Endothelial cell of umbilical vein (primary cell): ENCODE measurements around the gene MACF1.

Experiments used
- EZH2 ChIP-seq: IDR thresholded peaks from 2 replicates; pipeline ENCODE4 v1.6.1; 2012; ENCODE audit warnings: borderline replicate concordance, low read depth, mild to moderate bottlenecking, moderate library complexity, low read length, inconsistent platforms; ENCODE audit not compliant: severe bottlenecking
- FOS ChIP-seq: IDR thresholded peaks from 2 replicates; pipeline ENCODE4 v1.6.1; 2011; ENCODE audit warnings: mild to moderate bottlenecking, low read length, moderate library complexity, borderline replicate concordance; ENCODE audit not compliant: insufficient read depth
- GATA2 ChIP-seq: IDR thresholded peaks from 2 replicates; pipeline ENCODE4 v1.7.0; 2011; ENCODE audit warnings: low read depth, mild to moderate bottlenecking, moderate library complexity, mixed read lengths, low read length; ENCODE audit not compliant: insufficient read length, insufficient read depth
- JUN ChIP-seq: IDR thresholded peaks from 2 replicates; pipeline ENCODE4 v1.6.1; 2011; ENCODE audit warnings: borderline replicate concordance, low read depth; ENCODE audit not compliant: insufficient read length, insufficient read depth
- MYC ChIP-seq: IDR thresholded peaks from one replicate; pipeline ENCODE4 v1.6.1; 2011; ENCODE audit warnings: mild to moderate bottlenecking, low read depth, low read length
- POLR2A ChIP-seq: IDR thresholded peaks from 2 replicates; pipeline ENCODE4 v1.6.1; 2012; ENCODE audit warnings: low read depth, mild to moderate bottlenecking, control low read depth, low read length
- POLR2AphosphoS5 ChIP-seq: IDR thresholded peaks from 2 replicates; pipeline ENCODE4 v1.6.1; 2012; ENCODE audit warnings: low read depth, mild to moderate bottlenecking, control low read depth, low read length, moderate library complexity; ENCODE audit not compliant: insufficient read depth
- TF ChIP-seq, protein P1 (sequence below), 2 donors: IDR thresholded peaks; 1 replicate in 1 of 2; 2 replicates in 1 of 2; pipeline ENCODE4 v1.5.1; 2011; ENCODE audit warnings: low read length in 2 of 2, mild to moderate bottlenecking in 2 of 2, moderate library complexity in 2 of 2, control low read depth in 1 of 2, inconsistent platforms in 1 of 2, low read depth in 1 of 2; ENCODE audit not compliant: insufficient read depth in 1 of 2; ENCODE audit errors: extremely low read depth in 1 of 2

DNA sequence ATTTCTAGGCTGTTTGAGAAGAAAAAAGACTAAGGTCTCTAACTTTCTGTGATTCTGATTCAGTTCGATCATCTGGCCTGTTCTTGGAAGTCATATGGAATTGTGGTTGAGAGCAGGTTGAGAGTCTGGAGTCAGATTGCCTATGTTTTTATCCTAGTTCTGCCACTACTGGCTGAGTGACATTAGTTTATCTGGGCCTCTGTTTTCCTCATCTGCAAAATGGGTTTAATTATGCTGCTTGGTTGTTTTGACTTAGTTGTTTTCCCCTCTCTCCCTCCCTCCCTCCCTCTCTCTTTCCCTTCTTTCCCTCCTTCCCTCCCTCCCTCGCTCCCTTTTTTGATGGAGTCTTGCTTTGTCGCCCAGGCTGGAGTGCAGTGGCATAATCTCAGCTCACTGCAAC, 6.2 kb downstream of the MACF1 start:
- TF ChIP-seq, protein P1, sequence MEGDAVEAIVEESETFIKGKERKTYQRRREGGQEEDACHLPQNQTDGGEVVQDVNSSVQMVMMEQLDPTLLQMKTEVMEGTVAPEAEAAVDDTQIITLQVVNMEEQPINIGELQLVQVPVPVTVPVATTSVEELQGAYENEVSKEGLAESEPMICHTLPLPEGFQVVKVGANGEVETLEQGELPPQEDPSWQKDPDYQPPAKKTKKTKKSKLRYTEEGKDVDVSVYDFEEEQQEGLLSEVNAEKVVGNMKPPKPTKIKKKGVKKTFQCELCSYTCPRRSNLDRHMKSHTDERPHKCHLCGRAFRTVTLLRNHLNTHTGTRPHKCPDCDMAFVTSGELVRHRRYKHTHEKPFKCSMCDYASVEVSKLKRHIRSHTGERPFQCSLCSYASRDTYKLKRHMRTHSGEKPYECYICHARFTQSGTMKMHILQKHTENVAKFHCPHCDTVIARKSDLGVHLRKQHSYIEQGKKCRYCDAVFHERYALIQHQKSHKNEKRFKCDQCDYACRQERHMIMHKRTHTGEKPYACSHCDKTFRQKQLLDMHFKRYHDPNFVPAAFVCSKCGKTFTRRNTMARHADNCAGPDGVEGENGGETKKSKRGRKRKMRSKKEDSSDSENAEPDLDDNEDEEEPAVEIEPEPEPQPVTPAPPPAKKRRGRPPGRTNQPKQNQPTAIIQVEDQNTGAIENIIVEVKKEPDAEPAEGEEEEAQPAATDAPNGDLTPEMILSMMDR (IDR thresholded peaks at IDR 0.05; ENCODE audit: extremely low read depth in 1 of 2, insufficient read depth in 1 of 2, low read depth in 1 of 2, low read length in 2 of 2), result no peak
- TF ChIP-seq POLR2A, result no peak
- TF ChIP-seq GATA2, result no peak
- no peak for TF ChIP-seq JUN
- no peak for TF ChIP-seq MYC
- no peak for TF ChIP-seq EZH2
- TF ChIP-seq FOS, result no peak
- no peak for TF ChIP-seq POLR2AphosphoS5
